Neutrophil (primary cell): Measurements from ENCODE around the gene SLC10A3.

Experiments used
- H3K27ac ChIP-seq: fragments of 200-600 bp; sonication (generic); 2 replicates; pipeline ENCODE4 v1.5.1; 2016; ENCODE audit warnings: mild to moderate bottlenecking, moderate library complexity
- H3K27me3 ChIP-seq: fragments of 200-600 bp; sonication (generic); 2 replicates; pipeline ENCODE4 v1.6.0; 2016; ENCODE audit warnings: mild to moderate bottlenecking
- H3K36me3 ChIP-seq: fragments of 200-600 bp; sonication (generic); 2 replicates; pipeline ENCODE4 v1.5.1; 2017
- H3K4me1 ChIP-seq, 2 experiments: fragments of 200-600 bp in 1 of 2; sonication (generic) in 1 of 2; 1 replicate in 1 of 2; 2 replicates in 1 of 2; pipeline versions ENCODE4 v1.5.1 to v1.6.1; 2013 to 2016; ENCODE audit warnings: low read depth in 1 of 2, low read length in 1 of 2, mild to moderate bottlenecking in 1 of 2, moderate library complexity in 1 of 2; ENCODE audit not compliant: control insufficient read depth in 1 of 2, insufficient read depth in 1 of 2
- H3K4me3 ChIP-seq, 2 experiments: fragments of 200-600 bp in 1 of 2; sonication (generic) in 1 of 2; 1 replicate in 1 of 2; 2 replicates in 1 of 2; pipeline ENCODE4 v1.5.1; 2013 to 2016; ENCODE audit warnings: low read depth in 1 of 2, low read length in 1 of 2, mild to moderate bottlenecking in 1 of 2, moderate library complexity in 1 of 2
- H3K9me3 ChIP-seq: fragments of 200-600 bp; sonication (generic); 2 replicates; pipeline ENCODE4 v1.5.1; 2016
- TF ChIP-seq, protein P1 (sequence below): fragments of 200-600 bp; sonication (generic); IDR thresholded peaks from 2 replicates; pipeline ENCODE4 v1.5.1; 2016; ENCODE audit warnings: antibody characterized with exemption

Gene SLC10A3

DNA sequence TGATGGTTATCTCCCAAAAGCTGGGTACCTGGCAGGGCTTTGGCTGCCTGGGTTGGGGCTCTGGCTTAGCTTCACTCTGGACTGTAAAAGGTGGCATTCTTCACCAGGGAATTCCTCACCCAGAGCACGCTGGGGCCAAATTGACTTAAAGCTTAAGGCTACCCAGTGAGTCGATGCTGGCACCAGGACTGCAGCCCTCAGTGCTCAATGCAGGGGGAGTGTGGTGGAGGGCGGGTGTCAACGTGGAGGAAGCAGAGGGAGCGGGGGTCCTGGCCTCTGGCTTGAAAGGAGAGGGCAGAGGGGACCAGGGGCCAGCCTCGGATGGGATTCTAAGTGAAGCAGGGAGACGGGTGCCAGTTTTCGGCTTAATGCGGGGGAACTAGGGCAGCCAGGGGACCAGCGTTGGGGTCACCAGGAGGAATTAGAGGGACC lies 46.9 kb downstream of the SLC10A3 start:
- H3K9me3 ChIP-seq = no peaks in the 10 kb centered on the region
- TF ChIP-seq, protein P1, sequence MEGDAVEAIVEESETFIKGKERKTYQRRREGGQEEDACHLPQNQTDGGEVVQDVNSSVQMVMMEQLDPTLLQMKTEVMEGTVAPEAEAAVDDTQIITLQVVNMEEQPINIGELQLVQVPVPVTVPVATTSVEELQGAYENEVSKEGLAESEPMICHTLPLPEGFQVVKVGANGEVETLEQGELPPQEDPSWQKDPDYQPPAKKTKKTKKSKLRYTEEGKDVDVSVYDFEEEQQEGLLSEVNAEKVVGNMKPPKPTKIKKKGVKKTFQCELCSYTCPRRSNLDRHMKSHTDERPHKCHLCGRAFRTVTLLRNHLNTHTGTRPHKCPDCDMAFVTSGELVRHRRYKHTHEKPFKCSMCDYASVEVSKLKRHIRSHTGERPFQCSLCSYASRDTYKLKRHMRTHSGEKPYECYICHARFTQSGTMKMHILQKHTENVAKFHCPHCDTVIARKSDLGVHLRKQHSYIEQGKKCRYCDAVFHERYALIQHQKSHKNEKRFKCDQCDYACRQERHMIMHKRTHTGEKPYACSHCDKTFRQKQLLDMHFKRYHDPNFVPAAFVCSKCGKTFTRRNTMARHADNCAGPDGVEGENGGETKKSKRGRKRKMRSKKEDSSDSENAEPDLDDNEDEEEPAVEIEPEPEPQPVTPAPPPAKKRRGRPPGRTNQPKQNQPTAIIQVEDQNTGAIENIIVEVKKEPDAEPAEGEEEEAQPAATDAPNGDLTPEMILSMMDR = no peak
- H3K27me3 ChIP-seq = no peaks in the 10 kb centered on the region
- H3K4me1 ChIP-seq = peaks cover 14 to 19% of the 10 kb centered on the region in 2 experiments
- H3K36me3 ChIP-seq = peaks cover 45% of the 10 kb centered on the region
- H3K27ac ChIP-seq = peak overlapping the region; percentile 83
- peak overlapping the region; percentile 43 to 52 for H3K4me3 ChIP-seq

DNA sequence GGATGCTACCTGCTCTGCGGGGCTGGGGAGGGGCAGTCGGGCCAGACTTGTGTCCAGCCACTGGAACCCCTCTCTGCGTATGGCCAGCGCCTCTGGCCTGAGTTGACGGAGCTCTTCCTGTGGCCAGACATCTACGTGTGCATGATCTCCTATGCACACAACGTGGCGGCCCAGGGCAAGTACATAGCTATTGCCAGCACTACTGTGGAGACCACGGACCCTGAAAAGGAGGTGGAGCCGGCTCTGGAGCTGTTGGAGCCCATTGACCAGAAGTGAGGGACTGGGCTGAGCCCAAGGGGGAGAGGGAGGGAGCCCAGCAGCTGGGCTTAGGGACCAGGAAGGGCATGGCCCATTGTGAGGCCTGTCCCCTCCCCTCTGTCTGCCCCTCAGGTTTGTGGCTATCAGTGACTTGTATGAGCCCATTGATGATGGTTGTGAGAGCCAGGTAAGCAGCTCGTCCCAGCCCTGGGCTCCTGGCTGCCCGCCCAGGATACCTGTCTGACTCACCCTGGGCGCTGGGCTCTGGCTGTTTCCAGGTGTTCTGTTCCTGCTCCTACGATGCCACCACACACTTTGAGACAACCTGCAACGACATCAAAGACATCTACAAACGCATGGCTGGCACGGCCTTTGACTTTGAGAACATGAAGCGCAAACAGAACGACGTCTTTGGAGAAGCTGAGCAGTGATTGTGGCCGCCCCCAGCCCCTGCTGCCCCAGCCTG lies 48.3 kb downstream of the SLC10A3 start:
- no peak overlapping the region for H3K27ac ChIP-seq
- H3K9me3 ChIP-seq = no peaks in the 10 kb centered on the region
- H3K27me3 ChIP-seq = no peaks in the 10 kb centered on the region
- peaks cover 41% of the 10 kb centered on the region for H3K36me3 ChIP-seq
- TF ChIP-seq, protein P1 = no peak
- no peak overlapping the region for H3K4me3 ChIP-seq
- peaks cover 21 to 29% of the 10 kb centered on the region in 2 experiments for H3K4me1 ChIP-seq

DNA sequence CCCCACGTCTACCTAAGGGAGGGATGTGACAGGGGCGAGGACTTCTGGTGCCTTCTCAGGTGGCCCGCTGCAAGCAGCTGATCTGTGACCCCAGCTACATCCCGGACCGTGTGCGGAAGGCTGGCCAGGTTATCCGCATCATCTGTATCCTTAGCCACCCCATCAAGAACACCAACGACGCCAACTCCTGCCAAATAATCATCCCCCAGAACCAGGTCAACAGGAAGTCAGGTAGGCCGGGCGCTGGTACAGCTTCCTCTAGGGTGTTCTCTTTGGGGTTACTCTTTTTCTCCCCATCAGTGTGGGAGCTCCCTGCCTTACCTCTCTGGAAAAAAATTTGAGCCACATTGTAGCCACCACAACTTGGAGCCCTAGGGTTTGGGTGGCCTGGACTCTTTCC lies 48.9 kb downstream of the SLC10A3 start:
- peaks cover 21 to 29% of the 10 kb centered on the region in 2 experiments for H3K4me1 ChIP-seq
- H3K4me3 ChIP-seq = no peak overlapping the region
- peaks cover 41% of the 10 kb centered on the region for H3K36me3 ChIP-seq
- TF ChIP-seq, protein P1 = no peak
- H3K27me3 ChIP-seq = no peaks in the 10 kb centered on the region
- H3K27ac ChIP-seq = no peak overlapping the region
- H3K9me3 ChIP-seq = no peaks in the 10 kb centered on the region

DNA sequence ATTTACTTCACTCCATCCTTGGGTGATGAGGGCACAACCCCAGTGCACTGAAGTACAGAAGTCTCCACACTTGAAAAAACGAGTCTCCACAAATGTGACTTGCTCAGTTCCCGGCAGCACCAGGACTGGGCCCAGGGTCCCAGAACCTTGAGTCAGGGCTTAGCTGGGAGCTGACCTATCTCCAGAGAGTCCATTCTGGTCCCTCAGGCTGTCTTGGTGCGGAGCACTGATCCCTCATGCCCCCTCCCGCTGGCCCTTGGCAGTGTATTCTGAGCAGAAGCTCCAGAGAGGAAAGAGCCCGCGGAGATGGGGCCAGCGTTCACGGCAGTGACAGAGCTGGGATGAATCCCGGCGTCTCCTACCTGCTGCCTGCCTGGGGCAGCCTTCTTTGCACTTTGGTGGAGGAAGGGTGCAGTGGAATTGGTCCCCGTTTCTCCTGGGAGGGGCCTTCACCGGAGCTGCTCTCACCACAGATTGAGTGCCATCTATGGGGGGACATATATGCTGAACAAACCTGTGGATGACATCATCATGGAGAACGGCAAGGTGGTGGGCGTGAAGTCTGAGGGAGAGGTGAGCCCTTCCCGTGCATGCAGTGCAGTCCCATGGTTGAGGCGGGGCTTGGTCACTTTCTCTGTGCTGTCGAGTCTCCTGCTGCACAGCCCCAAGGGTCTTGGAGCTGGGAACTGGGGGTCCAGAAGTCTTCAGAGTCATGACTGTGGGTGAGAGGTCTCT lies 49.6 kb downstream of the SLC10A3 start:
- peaks cover 43% of the 10 kb centered on the region for H3K36me3 ChIP-seq
- no peak overlapping the region for H3K27ac ChIP-seq
- no peak overlapping the region for H3K4me3 ChIP-seq
- peaks cover 24 to 35% of the 10 kb centered on the region in 2 experiments for H3K4me1 ChIP-seq
- no peaks in the 10 kb centered on the region for H3K9me3 ChIP-seq
- no peaks in the 10 kb centered on the region for H3K27me3 ChIP-seq
- TF ChIP-seq, protein P1 = no peak

DNA sequence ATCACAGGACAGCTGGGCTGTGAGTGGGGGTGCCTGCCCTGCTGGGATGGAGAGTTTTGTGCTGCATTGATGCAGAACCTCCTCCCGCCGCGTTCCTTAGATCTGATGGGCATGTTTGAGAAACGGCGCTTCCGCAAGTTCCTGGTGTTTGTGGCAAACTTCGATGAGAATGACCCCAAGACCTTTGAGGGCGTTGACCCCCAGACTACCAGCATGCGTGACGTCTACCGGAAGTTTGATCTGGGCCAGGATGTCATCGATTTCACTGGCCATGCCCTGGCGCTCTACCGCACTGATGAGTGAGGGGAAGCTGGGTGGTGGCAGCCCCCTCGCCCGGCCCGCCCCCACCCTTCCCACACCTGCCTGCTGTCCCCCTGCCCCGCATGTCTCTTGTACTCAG lies 50.6 kb downstream of the SLC10A3 start:
- TF ChIP-seq, protein P1 = no peak
- no peaks in the 10 kb centered on the region for H3K27me3 ChIP-seq
- H3K4me1 ChIP-seq = peaks cover 22 to 32% of the 10 kb centered on the region in 2 experiments
- H3K27ac ChIP-seq = no peak overlapping the region
- no peaks in the 10 kb centered on the region for H3K9me3 ChIP-seq
- no peak overlapping the region for H3K4me3 ChIP-seq
- peaks cover 52% of the 10 kb centered on the region for H3K36me3 ChIP-seq
